ENCODE results near the gene DYNC2LI1.

DYNC2LI1 gene

DNA sequence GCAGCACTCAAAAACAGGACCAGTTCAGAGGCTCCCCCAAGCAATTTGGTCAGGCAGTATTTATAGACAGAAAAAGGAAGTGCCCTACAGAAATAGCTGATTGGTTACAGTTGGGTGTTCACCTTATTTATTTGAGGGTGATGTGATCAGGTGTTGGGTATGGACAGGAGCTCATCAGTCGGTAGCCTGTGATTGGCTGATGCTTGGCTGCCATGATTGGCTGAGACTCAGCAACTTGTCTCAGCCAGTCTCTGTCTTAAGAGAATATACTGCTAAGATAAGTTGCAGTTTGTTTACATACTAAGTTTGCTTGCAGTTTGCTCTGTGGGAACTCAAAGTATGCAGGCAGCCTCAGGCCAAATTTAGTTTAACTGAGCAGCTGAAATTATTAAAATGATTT, 74.4 kb downstream of the DYNC2LI1 start:
- H3K36me3 ChIP-seq (ENCODE audit: low read length), result no peaks in the 10 kb centered on the region
- H3K4me2 ChIP-seq (ENCODE audit: low read depth, low read length, poor library complexity, severe bottlenecking), result no peak overlapping the region
- H2AFZ ChIP-seq (ENCODE audit: low read depth, low read length, severe bottlenecking), result no peak overlapping the region
- H3K9ac ChIP-seq (ENCODE audit: low read length), result no peak overlapping the region
- H3K9me3 ChIP-seq (ENCODE audit: insufficient read depth, low read length), result no peaks in the 10 kb centered on the region
- no peaks in the 10 kb centered on the region for H3K9me2 ChIP-seq (replicated peaks; ENCODE audit: insufficient read depth, low read length)
- H3K27me3 ChIP-seq (ENCODE audit: low read length), result no peaks in the 10 kb centered on the region
- no peaks in the 10 kb centered on the region for H4K20me1 ChIP-seq (ENCODE audit: low read depth, low read length)
- no peaks in the 10 kb centered on the region for H3K79me2 ChIP-seq (ENCODE audit: insufficient read depth, low read length)
- TF ChIP-seq, protein P1, sequence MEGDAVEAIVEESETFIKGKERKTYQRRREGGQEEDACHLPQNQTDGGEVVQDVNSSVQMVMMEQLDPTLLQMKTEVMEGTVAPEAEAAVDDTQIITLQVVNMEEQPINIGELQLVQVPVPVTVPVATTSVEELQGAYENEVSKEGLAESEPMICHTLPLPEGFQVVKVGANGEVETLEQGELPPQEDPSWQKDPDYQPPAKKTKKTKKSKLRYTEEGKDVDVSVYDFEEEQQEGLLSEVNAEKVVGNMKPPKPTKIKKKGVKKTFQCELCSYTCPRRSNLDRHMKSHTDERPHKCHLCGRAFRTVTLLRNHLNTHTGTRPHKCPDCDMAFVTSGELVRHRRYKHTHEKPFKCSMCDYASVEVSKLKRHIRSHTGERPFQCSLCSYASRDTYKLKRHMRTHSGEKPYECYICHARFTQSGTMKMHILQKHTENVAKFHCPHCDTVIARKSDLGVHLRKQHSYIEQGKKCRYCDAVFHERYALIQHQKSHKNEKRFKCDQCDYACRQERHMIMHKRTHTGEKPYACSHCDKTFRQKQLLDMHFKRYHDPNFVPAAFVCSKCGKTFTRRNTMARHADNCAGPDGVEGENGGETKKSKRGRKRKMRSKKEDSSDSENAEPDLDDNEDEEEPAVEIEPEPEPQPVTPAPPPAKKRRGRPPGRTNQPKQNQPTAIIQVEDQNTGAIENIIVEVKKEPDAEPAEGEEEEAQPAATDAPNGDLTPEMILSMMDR (IDR thresholded peaks at IDR 0.05; ENCODE audit: insufficient read depth, low read length, poor library complexity, severe bottlenecking), result no peak
- TF ChIP-seq EZH2phosphoT487 (conservative IDR thresholded peaks at IDR 0.05; ENCODE audit: low read length), result no peak
- no peak overlapping the region for H3K27ac ChIP-seq (ENCODE audit: low read depth, low read length)
- H3K4me3 ChIP-seq (ENCODE audit: insufficient read depth, low read length, poor library complexity, severe bottlenecking), result no peak overlapping the region
- no peaks in the 10 kb centered on the region for H3F3A ChIP-seq (ENCODE audit: insufficient read depth)

DNA sequence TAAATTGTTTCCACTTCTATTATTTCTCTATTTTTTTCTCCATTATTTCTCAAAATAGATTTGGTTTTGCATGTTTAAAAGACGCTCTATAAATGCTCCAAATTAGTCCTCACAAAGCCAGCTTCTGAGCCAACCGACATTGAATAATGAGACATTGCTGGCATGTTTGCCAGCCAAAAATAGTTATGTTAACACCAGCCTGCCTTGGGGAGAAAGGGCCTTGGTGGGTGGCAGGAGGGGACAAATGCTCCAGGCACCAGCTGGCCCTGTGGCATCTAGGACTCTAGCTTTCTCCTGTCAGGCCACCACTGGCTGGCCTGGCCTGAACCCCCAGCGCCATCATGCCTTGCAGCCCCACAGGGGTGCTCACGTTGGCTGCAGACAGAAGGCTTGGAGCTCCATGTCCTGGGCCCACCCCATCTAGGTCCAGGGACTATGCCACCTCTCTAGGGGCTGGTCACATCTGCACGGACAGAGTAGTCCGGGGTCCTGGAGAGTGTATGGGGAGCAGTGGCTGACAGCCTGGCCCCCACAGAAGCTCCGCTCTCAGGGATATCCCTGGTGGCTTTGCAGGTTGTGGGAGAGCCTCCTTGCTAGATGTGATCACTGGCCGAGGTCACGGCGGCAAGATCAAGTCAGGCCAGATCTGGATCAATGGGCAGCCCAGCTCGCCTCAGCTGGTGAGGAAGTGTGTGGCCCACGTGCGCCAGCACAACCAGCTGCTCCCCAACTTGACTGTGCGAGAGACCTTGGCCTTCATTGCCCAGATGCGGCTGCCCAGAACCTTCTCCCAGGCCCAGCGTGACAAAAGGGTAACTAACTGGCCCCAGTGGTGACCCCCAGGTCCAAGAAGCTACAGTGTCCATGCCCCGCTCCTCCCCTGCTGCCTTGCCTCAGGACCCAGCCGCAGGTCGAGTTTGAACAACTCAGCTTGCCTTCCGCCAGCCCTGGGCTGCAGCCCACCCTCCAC, 77.5 kb downstream of the DYNC2LI1 start:
- no peak overlapping the region for H2AFZ ChIP-seq (ENCODE audit: low read depth, low read length, severe bottlenecking)
- no peaks in the 10 kb centered on the region for H4K20me1 ChIP-seq (ENCODE audit: low read depth, low read length)
- no peaks in the 10 kb centered on the region for H3K27me3 ChIP-seq (ENCODE audit: low read length)
- no peak overlapping the region for H3K4me2 ChIP-seq (ENCODE audit: low read depth, low read length, poor library complexity, severe bottlenecking)
- H3K79me2 ChIP-seq (ENCODE audit: insufficient read depth, low read length), result no peaks in the 10 kb centered on the region
- H3K36me3 ChIP-seq (ENCODE audit: low read length), result no peaks in the 10 kb centered on the region
- no peak overlapping the region for H3K9ac ChIP-seq (ENCODE audit: low read length)
- no peak for TF ChIP-seq EZH2phosphoT487 (conservative IDR thresholded peaks at IDR 0.05; ENCODE audit: low read length)
- TF ChIP-seq, protein P1 (IDR thresholded peaks at IDR 0.05; ENCODE audit: insufficient read depth, low read length, poor library complexity, severe bottlenecking), result no peak
- H3F3A ChIP-seq (ENCODE audit: insufficient read depth), result no peaks in the 10 kb centered on the region
- no peaks in the 10 kb centered on the region for H3K9me2 ChIP-seq (replicated peaks; ENCODE audit: insufficient read depth, low read length)
- H3K9me3 ChIP-seq (ENCODE audit: insufficient read depth, low read length), result no peaks in the 10 kb centered on the region
- H3K4me3 ChIP-seq (ENCODE audit: insufficient read depth, low read length, poor library complexity, severe bottlenecking), result no peak overlapping the region
- no peak overlapping the region for H3K27ac ChIP-seq (ENCODE audit: low read depth, low read length)

DNA sequence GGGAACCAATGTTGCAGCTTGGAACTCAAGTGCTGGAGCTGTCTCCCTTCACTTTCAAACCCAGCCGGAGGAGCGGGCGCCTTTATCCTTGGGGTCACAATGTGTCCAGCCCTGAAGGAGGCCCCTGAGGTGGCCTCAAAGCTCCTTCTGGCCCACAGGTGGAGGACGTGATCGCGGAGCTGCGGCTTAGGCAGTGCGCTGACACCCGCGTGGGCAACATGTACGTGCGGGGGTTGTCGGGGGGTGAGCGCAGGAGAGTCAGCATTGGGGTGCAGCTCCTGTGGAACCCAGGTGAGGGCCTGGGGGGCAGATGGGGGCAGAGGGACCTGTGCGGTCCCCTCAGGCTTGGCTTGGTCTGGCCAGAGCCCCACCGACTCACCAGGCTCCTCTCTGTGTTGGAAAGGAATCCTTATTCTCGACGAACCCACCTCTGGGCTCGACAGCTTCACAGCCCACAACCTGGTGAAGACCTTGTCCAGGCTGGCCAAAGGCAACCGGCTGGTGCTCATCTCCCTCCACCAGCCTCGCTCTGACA, 78.4 kb downstream of the DYNC2LI1 start:
- Histone ChIP-seq H3K4me2 (ENCODE audit: low read depth, low read length, poor library complexity, severe bottlenecking) (no peak overlapping the region), H3K27ac (ENCODE audit: low read depth, low read length) (no peak overlapping the region), H3K9me3 (ENCODE audit: insufficient read depth, low read length) (no peaks in the 10 kb centered on the region), H3F3A (ENCODE audit: insufficient read depth) (no peaks in the 10 kb centered on the region), H3K27me3 (ENCODE audit: low read length) (no peaks in the 10 kb centered on the region), H3K9ac (ENCODE audit: low read length) (no peak overlapping the region), H4K20me1 (ENCODE audit: low read depth, low read length) (no peaks in the 10 kb centered on the region), H3K36me3 (ENCODE audit: low read length) (no peaks in the 10 kb centered on the region), H3K9me2 (replicated peaks; ENCODE audit: insufficient read depth, low read length) (no peaks in the 10 kb centered on the region), H3K79me2 (ENCODE audit: insufficient read depth, low read length) (no peaks in the 10 kb centered on the region), H3K4me3 (ENCODE audit: insufficient read depth, low read length, poor library complexity, severe bottlenecking) (no peak overlapping the region), H2AFZ (ENCODE audit: low read depth, low read length, severe bottlenecking) (no peak overlapping the region)
- no peak for TF ChIP-seq EZH2phosphoT487 (conservative IDR thresholded peaks at IDR 0.05; ENCODE audit: low read length)
- TF ChIP-seq, protein P1 (IDR thresholded peaks at IDR 0.05; ENCODE audit: insufficient read depth, low read length, poor library complexity, severe bottlenecking), result no peak

Data from SU-DHL-6 (cell line).